Measurements from ENCODE around the gene PRICKLE1.

The PRICKLE1 gene

DNA sequence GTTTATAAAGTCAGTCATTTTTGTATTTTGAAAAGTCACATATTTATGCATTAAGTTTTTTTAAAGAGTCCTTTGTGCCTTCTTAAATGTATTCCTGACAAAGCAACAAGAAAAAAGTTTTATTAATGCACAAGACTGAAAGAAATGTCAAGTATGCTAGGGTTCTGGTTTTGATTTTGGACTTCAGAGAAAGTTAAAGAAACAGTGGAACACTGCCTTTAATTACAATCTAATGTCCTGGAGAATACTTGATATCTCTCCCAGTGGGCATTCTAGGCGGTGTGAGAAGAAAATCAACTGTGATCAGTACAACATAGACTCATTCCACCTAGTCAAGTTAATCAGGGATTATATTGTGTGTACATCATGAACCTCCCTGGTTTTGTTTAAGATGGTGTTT, 49.9 kb downstream of the PRICKLE1 start:
- no peaks in the 10 kb centered on the region for H3K27me3 ChIP-seq (ENCODE audit: insufficient read depth, poor library complexity, severe bottlenecking)
- H3K36me3 ChIP-seq (ENCODE audit: low read depth): no peaks in the 10 kb centered on the region
- DNase-seq (ENCODE audit: low spot score) (no peak), ATAC-seq (ENCODE audit: low read depth) (no peak)
- H3K27ac ChIP-seq (ENCODE audit: poor library complexity, severe bottlenecking): no peak overlapping the region
- no peak overlapping the region for H3K4me3 ChIP-seq (ENCODE audit: severe bottlenecking)
- TF ChIP-seq, protein P1, sequence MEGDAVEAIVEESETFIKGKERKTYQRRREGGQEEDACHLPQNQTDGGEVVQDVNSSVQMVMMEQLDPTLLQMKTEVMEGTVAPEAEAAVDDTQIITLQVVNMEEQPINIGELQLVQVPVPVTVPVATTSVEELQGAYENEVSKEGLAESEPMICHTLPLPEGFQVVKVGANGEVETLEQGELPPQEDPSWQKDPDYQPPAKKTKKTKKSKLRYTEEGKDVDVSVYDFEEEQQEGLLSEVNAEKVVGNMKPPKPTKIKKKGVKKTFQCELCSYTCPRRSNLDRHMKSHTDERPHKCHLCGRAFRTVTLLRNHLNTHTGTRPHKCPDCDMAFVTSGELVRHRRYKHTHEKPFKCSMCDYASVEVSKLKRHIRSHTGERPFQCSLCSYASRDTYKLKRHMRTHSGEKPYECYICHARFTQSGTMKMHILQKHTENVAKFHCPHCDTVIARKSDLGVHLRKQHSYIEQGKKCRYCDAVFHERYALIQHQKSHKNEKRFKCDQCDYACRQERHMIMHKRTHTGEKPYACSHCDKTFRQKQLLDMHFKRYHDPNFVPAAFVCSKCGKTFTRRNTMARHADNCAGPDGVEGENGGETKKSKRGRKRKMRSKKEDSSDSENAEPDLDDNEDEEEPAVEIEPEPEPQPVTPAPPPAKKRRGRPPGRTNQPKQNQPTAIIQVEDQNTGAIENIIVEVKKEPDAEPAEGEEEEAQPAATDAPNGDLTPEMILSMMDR (IDR thresholded peaks at IDR 0.05; ENCODE audit: poor library complexity, severe bottlenecking): no peak
- H3K4me1 ChIP-seq (ENCODE audit: insufficient read depth, poor library complexity, severe bottlenecking): no peaks in the 10 kb centered on the region
- no peaks in the 10 kb centered on the region for H3K9me3 ChIP-seq (ENCODE audit: severe bottlenecking)

DNA sequence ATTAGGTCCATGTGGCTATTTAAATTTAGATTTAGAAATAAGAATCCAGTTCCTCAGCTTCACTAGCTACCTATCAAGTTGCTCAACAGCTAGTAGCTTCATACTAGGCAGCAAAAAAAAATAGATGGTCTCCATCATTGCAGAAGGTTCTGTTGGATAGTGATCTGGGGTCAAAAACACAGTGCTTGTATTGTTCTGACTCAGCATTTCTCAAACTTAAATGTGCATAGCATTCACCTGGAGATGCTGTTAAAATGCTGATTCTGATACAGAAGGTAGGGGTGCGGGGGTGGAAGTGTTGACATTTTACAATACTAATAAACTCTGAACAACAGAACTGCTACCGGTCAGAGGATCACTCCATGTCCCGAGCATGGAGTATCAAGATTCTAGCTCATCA, 51.3 kb downstream of the PRICKLE1 start:
- Histone ChIP-seq H3K36me3 (ENCODE audit: low read depth) (no peaks in the 10 kb centered on the region), H3K27me3 (ENCODE audit: insufficient read depth, poor library complexity, severe bottlenecking) (no peaks in the 10 kb centered on the region), H3K4me3 (ENCODE audit: severe bottlenecking) (no peak overlapping the region), H3K4me1 (ENCODE audit: insufficient read depth, poor library complexity, severe bottlenecking) (no peaks in the 10 kb centered on the region), H3K9me3 (ENCODE audit: severe bottlenecking) (no peaks in the 10 kb centered on the region), H3K27ac (ENCODE audit: poor library complexity, severe bottlenecking) (no peak overlapping the region)
- TF ChIP-seq, protein P1 (IDR thresholded peaks at IDR 0.05; ENCODE audit: poor library complexity, severe bottlenecking): no peak
- DNase-seq (ENCODE audit: low spot score) (no peak), ATAC-seq (ENCODE audit: low read depth) (no peak)

DNA sequence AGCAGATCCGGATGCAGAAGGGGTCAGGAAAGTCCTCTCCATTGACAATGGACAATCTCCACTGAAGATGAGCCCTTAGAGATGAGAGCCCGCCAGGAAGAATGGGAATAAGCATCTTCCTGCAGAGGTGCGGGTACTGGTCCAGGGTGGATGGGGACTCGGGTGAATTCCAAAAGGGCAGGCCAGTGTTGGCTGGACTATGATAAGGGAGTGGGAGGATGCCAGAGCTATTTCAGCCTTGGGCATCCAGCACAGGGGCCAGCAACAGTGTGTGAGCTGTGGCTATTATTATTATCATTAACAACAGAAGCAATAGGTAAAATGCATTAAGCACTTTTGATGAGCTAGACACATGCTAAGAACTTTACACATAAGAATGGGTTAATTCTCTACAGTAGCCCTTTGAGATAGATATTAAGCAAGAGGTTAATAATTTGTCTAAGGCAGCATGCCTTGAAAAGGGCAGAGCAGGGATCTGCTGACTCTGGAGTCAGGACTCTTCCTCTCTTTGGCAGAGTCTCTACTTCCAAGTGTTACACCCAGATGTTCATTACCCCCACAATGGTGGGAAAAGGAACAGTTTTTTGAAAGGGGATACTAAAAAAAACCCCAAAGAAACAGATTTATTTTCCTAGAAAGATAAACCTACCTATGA, 55.2 kb downstream of the PRICKLE1 start:
- Histone ChIP-seq H3K27ac (ENCODE audit: poor library complexity, severe bottlenecking) (no peak overlapping the region), H3K4me3 (ENCODE audit: severe bottlenecking) (no peak overlapping the region), H3K4me1 (ENCODE audit: insufficient read depth, poor library complexity, severe bottlenecking) (no peaks in the 10 kb centered on the region), H3K27me3 (ENCODE audit: insufficient read depth, poor library complexity, severe bottlenecking) (no peaks in the 10 kb centered on the region), H3K9me3 (ENCODE audit: severe bottlenecking) (no peaks in the 10 kb centered on the region), H3K36me3 (ENCODE audit: low read depth) (no peaks in the 10 kb centered on the region)
- ATAC-seq (ENCODE audit: low read depth) (no peak), DNase-seq (ENCODE audit: low spot score) (no peak)
- TF ChIP-seq, protein P1 (IDR thresholded peaks at IDR 0.05; ENCODE audit: poor library complexity, severe bottlenecking): no peak

DNA sequence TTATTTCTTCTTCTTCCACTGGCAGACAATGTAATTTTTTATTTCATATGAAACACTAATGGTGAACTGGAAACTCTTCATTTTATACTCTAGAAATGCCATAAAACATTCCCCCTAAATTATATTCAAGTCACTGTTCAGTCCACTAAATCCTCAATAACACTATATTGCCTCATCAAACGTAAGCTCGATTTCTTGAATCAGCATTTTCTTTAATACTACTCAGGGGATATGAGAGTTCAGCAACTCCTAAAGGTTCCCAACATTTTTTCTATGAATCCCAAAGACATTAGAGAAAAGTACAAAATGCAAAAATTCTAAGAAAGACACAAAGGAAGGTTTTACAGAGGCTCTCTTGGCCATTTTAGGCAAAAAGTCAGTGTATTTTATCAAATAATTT, 59.3 kb downstream of the PRICKLE1 start:
- H3K27me3 ChIP-seq (ENCODE audit: insufficient read depth, poor library complexity, severe bottlenecking): no peaks in the 10 kb centered on the region
- no peak for DNase-seq (ENCODE audit: low spot score)
- TF ChIP-seq, protein P1 (IDR thresholded peaks at IDR 0.05; ENCODE audit: poor library complexity, severe bottlenecking): no peak
- no peaks in the 10 kb centered on the region for H3K4me1 ChIP-seq (ENCODE audit: insufficient read depth, poor library complexity, severe bottlenecking)
- no peak overlapping the region for H3K27ac ChIP-seq (ENCODE audit: poor library complexity, severe bottlenecking)
- no peaks in the 10 kb centered on the region for H3K36me3 ChIP-seq (ENCODE audit: low read depth)
- no peak for ATAC-seq (ENCODE audit: low read depth)
- no peaks in the 10 kb centered on the region for H3K9me3 ChIP-seq (ENCODE audit: severe bottlenecking)
- no peak overlapping the region for H3K4me3 ChIP-seq (ENCODE audit: severe bottlenecking)

DNA sequence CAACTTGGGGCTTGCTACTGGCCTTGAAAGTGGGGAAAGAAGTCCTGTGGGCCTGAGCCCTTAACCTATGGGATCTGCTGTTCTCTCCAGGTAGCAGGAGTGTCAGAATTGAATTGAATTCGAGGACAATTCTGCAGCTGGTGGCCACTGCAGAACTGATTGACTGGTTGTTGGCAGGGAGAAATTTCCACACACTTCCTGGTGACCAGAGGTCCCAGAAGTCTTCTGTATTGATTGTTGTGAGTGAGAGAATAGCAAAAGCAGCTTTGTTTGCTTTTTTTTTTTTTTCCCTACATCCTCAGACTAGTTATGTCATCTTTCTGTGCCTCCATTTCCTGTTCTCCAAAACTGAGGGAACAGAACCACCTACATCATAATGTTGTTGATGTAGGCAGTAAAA, 64.1 kb downstream of the PRICKLE1 start:
- Histone ChIP-seq H3K4me1 (ENCODE audit: insufficient read depth, poor library complexity, severe bottlenecking) (no peaks in the 10 kb centered on the region), H3K27ac (ENCODE audit: poor library complexity, severe bottlenecking) (no peak overlapping the region), H3K4me3 (ENCODE audit: severe bottlenecking) (no peak overlapping the region), H3K36me3 (ENCODE audit: low read depth) (no peaks in the 10 kb centered on the region), H3K9me3 (ENCODE audit: severe bottlenecking) (no peaks in the 10 kb centered on the region), H3K27me3 (ENCODE audit: insufficient read depth, poor library complexity, severe bottlenecking) (no peaks in the 10 kb centered on the region)
- ATAC-seq (ENCODE audit: low read depth) (no peak), DNase-seq (ENCODE audit: low spot score) (no peak)
- TF ChIP-seq, protein P1 (IDR thresholded peaks at IDR 0.05; ENCODE audit: poor library complexity, severe bottlenecking): no peak
